Measurements from ENCODE around the gene PLA2R1.

DNA sequence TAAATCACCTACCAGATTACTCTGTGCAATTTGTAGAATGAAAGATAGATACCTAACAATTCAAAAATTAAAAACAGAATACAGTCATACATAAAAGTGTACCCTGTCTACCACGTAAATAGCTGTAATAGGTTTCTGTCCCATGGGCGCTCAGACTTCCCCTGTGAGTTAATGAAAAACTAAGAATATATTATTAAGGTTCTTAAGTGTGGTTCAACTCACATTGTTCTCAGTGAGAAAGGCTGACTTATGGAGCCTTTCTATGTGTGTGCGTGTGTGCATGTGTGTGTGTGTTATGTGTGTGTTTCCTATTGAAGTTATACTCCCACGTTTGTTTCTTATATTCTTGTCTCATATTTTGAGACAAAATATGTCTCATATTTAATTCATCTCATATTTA lies 149.8 kb downstream of the PLA2R1 start:
- TF ChIP-seq, protein P1, sequence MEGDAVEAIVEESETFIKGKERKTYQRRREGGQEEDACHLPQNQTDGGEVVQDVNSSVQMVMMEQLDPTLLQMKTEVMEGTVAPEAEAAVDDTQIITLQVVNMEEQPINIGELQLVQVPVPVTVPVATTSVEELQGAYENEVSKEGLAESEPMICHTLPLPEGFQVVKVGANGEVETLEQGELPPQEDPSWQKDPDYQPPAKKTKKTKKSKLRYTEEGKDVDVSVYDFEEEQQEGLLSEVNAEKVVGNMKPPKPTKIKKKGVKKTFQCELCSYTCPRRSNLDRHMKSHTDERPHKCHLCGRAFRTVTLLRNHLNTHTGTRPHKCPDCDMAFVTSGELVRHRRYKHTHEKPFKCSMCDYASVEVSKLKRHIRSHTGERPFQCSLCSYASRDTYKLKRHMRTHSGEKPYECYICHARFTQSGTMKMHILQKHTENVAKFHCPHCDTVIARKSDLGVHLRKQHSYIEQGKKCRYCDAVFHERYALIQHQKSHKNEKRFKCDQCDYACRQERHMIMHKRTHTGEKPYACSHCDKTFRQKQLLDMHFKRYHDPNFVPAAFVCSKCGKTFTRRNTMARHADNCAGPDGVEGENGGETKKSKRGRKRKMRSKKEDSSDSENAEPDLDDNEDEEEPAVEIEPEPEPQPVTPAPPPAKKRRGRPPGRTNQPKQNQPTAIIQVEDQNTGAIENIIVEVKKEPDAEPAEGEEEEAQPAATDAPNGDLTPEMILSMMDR (IDR thresholded peaks at IDR 0.05): no peak
- no peak for TF ChIP-seq NR2C2 (CRISPR knock-in tag; IDR thresholded peaks at IDR 0.05)

All from WTC11 (cell line).